ENCODE measurements around the gene CACNA1D.

Gene CACNA1D

DNA sequence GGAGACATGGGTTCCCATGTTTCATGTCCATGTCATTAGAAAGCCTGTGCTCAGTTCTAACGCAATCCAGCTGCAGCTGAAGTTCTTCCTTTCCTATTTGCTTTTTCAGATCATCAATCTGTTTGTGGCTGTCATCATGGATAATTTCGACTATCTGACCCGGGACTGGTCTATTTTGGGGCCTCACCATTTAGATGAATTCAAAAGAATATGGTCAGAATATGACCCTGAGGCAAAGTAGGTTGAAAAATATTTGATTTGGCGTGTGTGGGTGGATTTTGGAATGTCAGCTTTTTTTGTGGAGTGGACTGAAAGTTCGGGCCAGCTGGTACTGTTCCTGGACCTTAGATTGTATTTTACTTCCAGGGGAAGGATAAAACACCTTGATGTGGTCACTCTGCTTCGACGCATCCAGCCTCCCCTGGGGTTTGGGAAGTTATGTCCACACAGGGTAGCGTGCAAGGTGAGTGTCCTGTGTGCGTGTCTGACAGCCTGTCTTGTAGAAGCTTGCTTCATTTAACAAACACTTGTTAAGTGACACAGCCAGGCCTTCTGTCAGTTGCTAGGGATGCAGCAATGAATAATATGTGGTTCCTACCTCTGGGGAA lies 282.2 kb downstream of the CACNA1D start:
- H3K9me3 ChIP-seq (ENCODE audit: control insufficient read depth in 1 of 2, low read length in 2 of 2) = no peaks in the 10 kb centered on the region
- no peaks in the 10 kb centered on the region for H3K36me3 ChIP-seq (ENCODE audit: control insufficient read depth in 1 of 2, insufficient read depth in 2 of 2, low read length in 2 of 2)
- peaks cover 0 to 12% of the 10 kb centered on the region in 2 donors for H3K4me1 ChIP-seq (ENCODE audit: control insufficient read depth in 1 of 2, insufficient read depth in 2 of 2, low read length in 2 of 2)
- H3K27me3 ChIP-seq (ENCODE audit: low read depth, low read length) = no peaks in the 10 kb centered on the region
- H3K4me3 ChIP-seq (ENCODE audit: low read depth in 1 of 2, low read length in 2 of 2) = no peak overlapping the region
- H3K27ac ChIP-seq (ENCODE audit: low read length) = no peak overlapping the region

- H3K27me3 ChIP-seq (ENCODE audit: low read depth, low read length) = no peaks in the 10 kb centered on the region
- H3K36me3 ChIP-seq (ENCODE audit: control insufficient read depth in 1 of 2, insufficient read depth in 2 of 2, low read length in 2 of 2) = no peaks in the 10 kb centered on the region
- H3K9me3 ChIP-seq (ENCODE audit: control insufficient read depth in 1 of 2, low read length in 2 of 2) = no peaks in the 10 kb centered on the region
- peaks cover 0 to 12% of the 10 kb centered on the region in 2 donors for H3K4me1 ChIP-seq (ENCODE audit: control insufficient read depth in 1 of 2, insufficient read depth in 2 of 2, low read length in 2 of 2)
- H3K27ac ChIP-seq (ENCODE audit: low read length) = no peak overlapping the region
- H3K4me3 ChIP-seq (ENCODE audit: low read depth in 1 of 2, low read length in 2 of 2) = no peak overlapping the region
These were observed 283.1 kb downstream of the CACNA1D start for GRCh38 chr3:53777468-53777867.

GRCh38 chr3:53778153-53778552 lies 283.7 kb downstream of the CACNA1D start:
- Histone ChIP-seq H3K36me3 (ENCODE audit: control insufficient read depth in 1 of 2, insufficient read depth in 2 of 2, low read length in 2 of 2) (no peaks in the 10 kb centered on the region), H3K27ac (ENCODE audit: low read length) (no peak overlapping the region), H3K4me1 (ENCODE audit: control insufficient read depth in 1 of 2, insufficient read depth in 2 of 2, low read length in 2 of 2) (peaks cover 0 to 9% of the 10 kb centered on the region in 2 donors), H3K27me3 (ENCODE audit: low read depth, low read length) (no peaks in the 10 kb centered on the region), H3K9me3 (ENCODE audit: control insufficient read depth in 1 of 2, low read length in 2 of 2) (no peaks in the 10 kb centered on the region), H3K4me3 (ENCODE audit: low read depth in 1 of 2, low read length in 2 of 2) (no peak overlapping the region)

- no peak overlapping the region for H3K4me3 ChIP-seq (ENCODE audit: low read depth in 1 of 2, low read length in 2 of 2)
- no peak overlapping the region for H3K27ac ChIP-seq (ENCODE audit: low read length)
- no peaks in the 10 kb centered on the region for H3K9me3 ChIP-seq (ENCODE audit: control insufficient read depth in 1 of 2, low read length in 2 of 2)
- no peaks in the 10 kb centered on the region for H3K27me3 ChIP-seq (ENCODE audit: low read depth, low read length)
- H3K36me3 ChIP-seq (ENCODE audit: control insufficient read depth in 1 of 2, insufficient read depth in 2 of 2, low read length in 2 of 2) = no peaks in the 10 kb centered on the region
- no peaks in the 10 kb centered on the region for H3K4me1 ChIP-seq (ENCODE audit: control insufficient read depth in 1 of 2, insufficient read depth in 2 of 2, low read length in 2 of 2)
These were observed 285.8 kb downstream of the CACNA1D start for GRCh38 chr3:53780171-53780570.

DNA sequence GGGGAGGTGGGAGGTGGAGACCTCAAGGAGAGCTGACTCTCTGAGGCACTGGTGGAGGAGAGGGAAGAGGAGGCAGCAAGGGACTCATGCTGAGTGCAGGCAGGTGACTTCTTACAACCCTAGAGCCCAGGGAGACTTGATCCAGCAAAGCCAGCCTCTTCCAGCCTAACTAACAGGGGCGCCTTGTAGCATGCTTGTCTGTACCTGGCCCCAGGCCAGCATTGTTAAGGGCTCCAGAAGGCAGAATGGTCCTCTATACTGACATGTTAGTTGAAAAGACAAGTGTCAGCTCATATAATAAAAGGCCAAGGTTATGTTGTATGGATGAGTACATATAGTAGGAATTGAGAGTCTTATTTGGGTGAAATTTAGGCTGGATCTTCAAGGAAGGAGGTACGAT lies 286.4 kb downstream of the CACNA1D start:
- Histone ChIP-seq H3K36me3 (ENCODE audit: control insufficient read depth in 1 of 2, insufficient read depth in 2 of 2, low read length in 2 of 2) (no peaks in the 10 kb centered on the region), H3K27ac (ENCODE audit: low read length) (no peak overlapping the region), H3K4me1 (ENCODE audit: control insufficient read depth in 1 of 2, insufficient read depth in 2 of 2, low read length in 2 of 2) (no peaks in the 10 kb centered on the region), H3K9me3 (ENCODE audit: control insufficient read depth in 1 of 2, low read length in 2 of 2) (no peaks in the 10 kb centered on the region), H3K27me3 (ENCODE audit: low read depth, low read length) (no peaks in the 10 kb centered on the region), H3K4me3 (ENCODE audit: low read depth in 1 of 2, low read length in 2 of 2) (no peak overlapping the region)

DNA sequence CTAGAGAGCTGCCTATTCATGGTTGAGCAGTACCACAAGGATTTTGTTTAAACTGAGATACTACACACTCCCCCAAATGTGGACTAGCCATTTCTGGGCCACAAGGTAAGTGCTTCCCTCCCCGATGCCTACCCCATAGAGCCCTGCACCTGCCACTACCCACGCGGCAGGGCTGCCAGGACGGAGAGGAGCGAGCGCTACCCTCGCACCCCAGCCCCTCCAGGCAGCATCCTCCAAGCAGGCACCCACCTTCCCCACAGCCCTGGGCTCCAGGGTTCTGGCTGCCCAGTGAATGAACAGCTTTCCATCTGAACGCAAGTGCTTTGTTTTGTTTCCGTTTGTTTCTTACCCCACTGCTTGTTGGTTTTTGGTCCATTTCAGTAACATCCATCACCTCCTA lies 292.6 kb downstream of the CACNA1D start:
- H3K4me1 ChIP-seq (ENCODE audit: control insufficient read depth in 1 of 2, insufficient read depth in 2 of 2, low read length in 2 of 2) = no peaks in the 10 kb centered on the region
- H3K9me3 ChIP-seq (ENCODE audit: control insufficient read depth in 1 of 2, low read length in 2 of 2) = no peaks in the 10 kb centered on the region

GRCh38 chr3:53788038-53788437 lies 293.6 kb downstream of the CACNA1D start:
- no peaks in the 10 kb centered on the region for H3K4me1 ChIP-seq (ENCODE audit: control insufficient read depth in 1 of 2, insufficient read depth in 2 of 2, low read length in 2 of 2)
- H3K27me3 ChIP-seq (ENCODE audit: low read depth, low read length) = no peaks in the 10 kb centered on the region
- H3K4me3 ChIP-seq (ENCODE audit: low read depth in 1 of 2, low read length in 2 of 2) = no peak overlapping the region
- H3K36me3 ChIP-seq (ENCODE audit: control insufficient read depth in 1 of 2, insufficient read depth in 2 of 2, low read length in 2 of 2) = no peaks in the 10 kb centered on the region
- H3K9me3 ChIP-seq (ENCODE audit: control insufficient read depth in 1 of 2, low read length in 2 of 2) = no peaks in the 10 kb centered on the region
- no peak overlapping the region for H3K27ac ChIP-seq (ENCODE audit: low read length)

More for the DNA sequence above, 292.6 kb downstream of the CACNA1D start:
- Histone ChIP-seq H3K36me3 (ENCODE audit: control insufficient read depth in 1 of 2, insufficient read depth in 2 of 2, low read length in 2 of 2) (no peaks in the 10 kb centered on the region), H3K4me3 (ENCODE audit: low read depth in 1 of 2, low read length in 2 of 2) (no peak overlapping the region), H3K27ac (ENCODE audit: low read length) (no peak overlapping the region), H3K27me3 (ENCODE audit: low read depth, low read length) (no peaks in the 10 kb centered on the region)

GRCh38 chr3:53789459-53789858 lies 295.0 kb downstream of the CACNA1D start:
- Histone ChIP-seq H3K4me3 (ENCODE audit: low read depth in 1 of 2, low read length in 2 of 2) (no peak overlapping the region), H3K27me3 (ENCODE audit: low read depth, low read length) (no peaks in the 10 kb centered on the region), H3K27ac (ENCODE audit: low read length) (no peak overlapping the region), H3K9me3 (ENCODE audit: control insufficient read depth in 1 of 2, low read length in 2 of 2) (no peaks in the 10 kb centered on the region), H3K4me1 (ENCODE audit: control insufficient read depth in 1 of 2, insufficient read depth in 2 of 2, low read length in 2 of 2) (no peaks in the 10 kb centered on the region), H3K36me3 (ENCODE audit: control insufficient read depth in 1 of 2, insufficient read depth in 2 of 2, low read length in 2 of 2) (no peaks in the 10 kb centered on the region)

DNA sequence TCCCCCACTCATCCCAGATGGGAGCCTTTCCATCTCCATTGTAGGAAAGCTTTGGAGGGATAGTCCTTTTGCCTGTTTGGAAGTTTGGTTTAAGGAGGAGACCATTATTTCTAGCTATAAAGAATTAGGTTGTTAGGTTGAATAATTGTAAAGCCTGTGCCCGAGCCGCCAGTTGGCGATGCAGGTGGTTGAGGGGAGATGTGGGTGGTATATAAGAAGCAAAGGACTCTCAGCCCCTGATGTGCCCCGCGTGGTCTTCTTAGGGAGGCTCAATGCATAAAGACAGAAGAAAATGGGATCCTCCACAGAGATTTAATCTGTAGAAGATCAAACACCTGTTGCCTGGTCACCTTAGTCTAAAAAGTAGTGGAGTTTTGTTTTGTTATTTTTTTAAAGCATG lies 296.1 kb downstream of the CACNA1D start:
- no peak overlapping the region for H3K27ac ChIP-seq (ENCODE audit: low read length)
- H3K4me1 ChIP-seq (ENCODE audit: control insufficient read depth in 1 of 2, insufficient read depth in 2 of 2, low read length in 2 of 2) = no peaks in the 10 kb centered on the region
- no peak overlapping the region for H3K4me3 ChIP-seq (ENCODE audit: low read depth in 1 of 2, low read length in 2 of 2)
- H3K9me3 ChIP-seq (ENCODE audit: control insufficient read depth in 1 of 2, low read length in 2 of 2) = no peaks in the 10 kb centered on the region
- no peaks in the 10 kb centered on the region for H3K27me3 ChIP-seq (ENCODE audit: low read depth, low read length)
- H3K36me3 ChIP-seq (ENCODE audit: control insufficient read depth in 1 of 2, insufficient read depth in 2 of 2, low read length in 2 of 2) = no peaks in the 10 kb centered on the region

GRCh38 chr3:53791317-53791716 lies 296.9 kb downstream of the CACNA1D start:
- no peaks in the 10 kb centered on the region for H3K9me3 ChIP-seq (ENCODE audit: control insufficient read depth in 1 of 2, low read length in 2 of 2)
- peaks cover 0 to 6% of the 10 kb centered on the region in 2 donors for H3K4me1 ChIP-seq (ENCODE audit: control insufficient read depth in 1 of 2, insufficient read depth in 2 of 2, low read length in 2 of 2)
- H3K27ac ChIP-seq (ENCODE audit: low read length) = no peak overlapping the region
- H3K36me3 ChIP-seq (ENCODE audit: control insufficient read depth in 1 of 2, insufficient read depth in 2 of 2, low read length in 2 of 2) = no peaks in the 10 kb centered on the region
- no peak overlapping the region for H3K4me3 ChIP-seq (ENCODE audit: low read depth in 1 of 2, low read length in 2 of 2)
- no peaks in the 10 kb centered on the region for H3K27me3 ChIP-seq (ENCODE audit: low read depth, low read length)

GRCh38 chr3:53792866-53793265 lies 298.5 kb downstream of the CACNA1D start:
- Histone ChIP-seq H3K36me3 (ENCODE audit: control insufficient read depth in 1 of 2, insufficient read depth in 2 of 2, low read length in 2 of 2) (no peaks in the 10 kb centered on the region), H3K4me1 (ENCODE audit: control insufficient read depth in 1 of 2, insufficient read depth in 2 of 2, low read length in 2 of 2) (peaks cover 0 to 8% of the 10 kb centered on the region in 2 donors), H3K4me3 (ENCODE audit: low read depth in 1 of 2, low read length in 2 of 2) (no peak overlapping the region), H3K27me3 (ENCODE audit: low read depth, low read length) (no peaks in the 10 kb centered on the region), H3K9me3 (ENCODE audit: control insufficient read depth in 1 of 2, low read length in 2 of 2) (no peaks in the 10 kb centered on the region), H3K27ac (ENCODE audit: low read length) (no peak overlapping the region)

DNA sequence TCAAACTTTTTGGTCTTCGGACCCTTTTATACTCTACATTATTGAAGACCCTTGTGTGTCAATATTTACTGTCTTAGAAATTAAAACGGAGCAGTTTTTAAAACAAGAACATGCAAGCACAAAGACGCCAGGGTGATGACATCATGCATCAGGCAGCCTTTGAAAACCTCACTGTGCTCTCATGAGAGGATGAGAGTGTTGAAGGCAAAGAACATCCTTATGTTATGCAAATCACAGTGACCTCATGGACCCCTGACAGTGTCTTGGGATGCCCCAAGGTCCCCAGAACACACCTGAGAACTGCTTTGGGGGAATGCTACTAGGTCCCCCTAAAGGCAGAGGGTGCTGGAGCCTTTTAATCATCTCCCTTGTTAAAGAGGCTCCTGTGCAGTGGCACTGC lies 300.2 kb downstream of the CACNA1D start:
- no peak overlapping the region for H3K4me3 ChIP-seq (ENCODE audit: low read depth in 1 of 2, low read length in 2 of 2)
- no peaks in the 10 kb centered on the region for H3K27me3 ChIP-seq (ENCODE audit: low read depth, low read length)
- H3K4me1 ChIP-seq (ENCODE audit: control insufficient read depth in 1 of 2, insufficient read depth in 2 of 2, low read length in 2 of 2) = peaks cover 0 to 8% of the 10 kb centered on the region in 2 donors
- no peaks in the 10 kb centered on the region for H3K9me3 ChIP-seq (ENCODE audit: control insufficient read depth in 1 of 2, low read length in 2 of 2)
- no peaks in the 10 kb centered on the region for H3K36me3 ChIP-seq (ENCODE audit: control insufficient read depth in 1 of 2, insufficient read depth in 2 of 2, low read length in 2 of 2)
- H3K27ac ChIP-seq (ENCODE audit: low read length) = no peak overlapping the region

Measured in muscle layer of duodenum (tissue), 2 donors.